NCI-H1930 (cell line): ENCODE measurements around the gene NUPR2.
A peak's percentile ranks its signal among the peaks of the same experiment; 100 is the strongest.
"Not testable (repeated sequence)": the region's sequence is repeated elsewhere in the genome, so short reads cannot be mapped to it uniquely, and the experiment has no call there.

Experiments used
- DNase-seq, 2 experiments: peaks; one replicate each; lab custom pipeline; 2025; lab: John Stamatoyannopoulos, UW

The NUPR2 gene

GRCh38 chr7:56115852-56116538 lies at the start of gene NUPR2:
TSS of gene NUPR2 (minus strand) at chr7:56116417. CDS start at chr7:56116314, 103 bp downstream.
- peak in 1 of 2 experiments; percentile 28 for DNase-seq

DNA sequence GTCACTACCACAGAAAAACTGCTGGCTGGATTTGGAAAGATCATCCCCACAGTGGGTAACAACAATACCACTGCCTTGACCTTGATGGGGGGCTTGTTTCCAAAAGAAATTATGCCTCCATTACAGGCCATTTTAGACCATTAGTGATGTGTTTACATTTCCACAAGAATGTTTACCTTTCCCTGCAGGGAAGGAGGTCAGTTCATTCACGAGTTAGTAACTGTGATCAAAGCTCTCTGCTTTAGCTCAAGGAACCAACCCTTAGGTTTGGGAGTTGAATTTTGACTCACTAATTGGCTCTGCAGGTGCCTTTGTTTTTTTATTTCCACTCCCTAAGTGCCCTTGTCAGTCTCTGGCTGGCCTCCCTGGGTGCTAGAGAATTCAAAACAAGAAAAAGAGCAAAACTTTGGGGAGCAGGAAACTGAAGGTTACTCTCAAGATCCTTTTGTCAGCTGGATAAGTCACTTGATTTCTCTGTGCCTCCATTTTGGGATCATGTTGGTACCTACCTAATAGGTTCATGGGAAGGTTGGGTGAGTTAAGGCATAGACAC lies 41.1 kb upstream of the NUPR2 start:
- DNase-seq, result peak; percentile 22 to 62

GRCh38 chr7:56131062-56131461 lies 14.8 kb upstream of the NUPR2 start:
- not testable (repeated sequence) for DNase-seq

GRCh38 chr7:56127241-56127975 lies 11.2 kb upstream of the NUPR2 start:
- no peak for DNase-seq

GRCh38 chr7:56125831-56126230 lies 9.6 kb upstream of the NUPR2 start:
- DNase-seq, result no peak

- DNase-seq, result no peak
Measured at GRCh38 chr7:56124981-56125380, 8.8 kb upstream of the NUPR2 start.

DNA sequence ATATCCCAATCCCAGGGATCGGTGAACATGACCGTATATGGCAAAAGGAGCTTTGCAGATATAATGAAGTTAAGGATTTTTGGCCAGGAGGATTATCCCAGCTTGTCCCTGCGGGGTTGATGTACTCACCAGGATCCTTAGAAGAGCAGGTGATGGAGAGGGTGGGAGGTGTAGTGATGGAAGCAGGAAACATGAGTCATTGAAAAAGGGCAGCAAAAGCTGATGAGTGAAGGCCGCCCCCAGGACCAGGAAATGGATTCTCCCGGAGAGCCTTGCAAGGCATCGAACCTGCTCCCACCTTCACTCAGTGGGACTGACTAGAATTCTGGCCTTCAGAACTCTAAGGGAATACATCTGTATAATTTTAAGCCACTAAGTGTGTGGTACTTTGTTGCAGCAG lies 5.2 kb upstream of the NUPR2 start:
- no peak for DNase-seq

DNA sequence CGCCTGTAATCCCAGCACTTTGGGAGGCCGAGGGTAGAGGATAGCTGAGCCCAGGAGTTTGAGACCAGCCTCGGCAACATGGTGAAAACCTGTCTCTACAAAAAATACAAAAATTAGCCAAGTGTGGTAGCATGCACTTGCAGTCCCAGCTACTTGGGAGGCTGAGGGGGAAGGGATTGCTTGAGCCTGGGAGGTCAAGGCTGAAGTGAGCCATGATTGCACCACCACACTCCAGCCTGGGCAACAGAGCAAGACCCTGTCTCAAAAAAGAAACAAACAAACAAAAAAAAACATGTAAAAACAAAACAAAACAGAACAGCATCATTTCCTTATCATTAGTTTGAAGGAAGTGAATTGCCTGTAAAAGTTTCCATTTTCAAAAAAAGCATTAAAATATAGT lies 4.0 kb downstream of the NUPR2 start:
- DNase-seq, result not testable (repeated sequence)

- no peak for DNase-seq
Measured at GRCh38 chr7:56110611-56111010, 5.6 kb downstream of the NUPR2 start.

- DNase-seq, result no peak
Measured at GRCh38 chr7:56107954-56108258, 8.3 kb downstream of the NUPR2 start.

GRCh38 chr7:56106108-56107073 lies 9.8 kb downstream of the NUPR2 start, which contains the start of gene CHCHD2:
TSS of gene CHCHD2 (minus strand) at chr7:56106476. CDS start at chr7:56106413, 63 bp downstream.
- DNase-seq, result peak; percentile 98 to 99

- DNase-seq, result no peak
Measured at GRCh38 chr7:56105508-56105907, 10.7 kb downstream of the NUPR2 start.

DNA sequence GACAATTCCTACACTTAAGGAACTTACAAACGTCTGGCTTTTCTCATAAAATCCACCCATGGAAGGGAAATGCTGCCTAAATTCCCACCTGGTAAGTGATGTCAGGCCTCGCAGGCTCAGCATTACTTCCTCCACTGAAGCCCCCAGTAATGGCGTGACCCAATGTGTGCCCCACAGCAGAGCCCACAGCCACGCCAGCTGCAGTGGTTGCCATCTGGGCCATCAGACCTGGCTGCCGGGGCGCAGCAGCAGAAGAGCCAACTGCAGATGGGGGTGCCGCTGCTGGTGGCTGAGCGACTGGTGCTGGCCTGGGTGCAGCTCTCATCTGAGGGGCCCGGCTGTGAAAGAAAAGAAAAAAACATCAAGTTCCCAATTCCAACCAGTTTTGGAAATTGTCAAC lies 12.1 kb downstream of the NUPR2 start:
- not testable (repeated sequence) for DNase-seq

DNA sequence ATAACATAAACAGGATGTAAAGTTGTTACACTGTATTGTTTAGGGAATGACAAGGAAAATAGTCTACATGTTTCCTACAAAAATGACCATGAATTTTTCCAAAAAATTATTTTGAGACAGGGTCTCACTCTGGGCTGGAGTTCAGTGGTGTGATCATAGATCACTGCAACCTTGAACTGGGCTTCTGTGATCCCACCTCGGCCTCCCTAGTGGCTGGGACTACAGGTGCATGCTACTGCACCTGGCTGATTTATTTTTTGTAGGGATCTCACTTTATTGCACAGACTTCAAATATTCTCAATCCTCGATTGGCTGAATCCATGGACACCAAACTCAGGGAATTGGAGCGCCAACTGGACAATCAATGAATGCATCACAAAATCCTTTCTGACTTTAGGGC lies 16.6 kb downstream of the NUPR2 start:
- DNase-seq, result no peak

DNA sequence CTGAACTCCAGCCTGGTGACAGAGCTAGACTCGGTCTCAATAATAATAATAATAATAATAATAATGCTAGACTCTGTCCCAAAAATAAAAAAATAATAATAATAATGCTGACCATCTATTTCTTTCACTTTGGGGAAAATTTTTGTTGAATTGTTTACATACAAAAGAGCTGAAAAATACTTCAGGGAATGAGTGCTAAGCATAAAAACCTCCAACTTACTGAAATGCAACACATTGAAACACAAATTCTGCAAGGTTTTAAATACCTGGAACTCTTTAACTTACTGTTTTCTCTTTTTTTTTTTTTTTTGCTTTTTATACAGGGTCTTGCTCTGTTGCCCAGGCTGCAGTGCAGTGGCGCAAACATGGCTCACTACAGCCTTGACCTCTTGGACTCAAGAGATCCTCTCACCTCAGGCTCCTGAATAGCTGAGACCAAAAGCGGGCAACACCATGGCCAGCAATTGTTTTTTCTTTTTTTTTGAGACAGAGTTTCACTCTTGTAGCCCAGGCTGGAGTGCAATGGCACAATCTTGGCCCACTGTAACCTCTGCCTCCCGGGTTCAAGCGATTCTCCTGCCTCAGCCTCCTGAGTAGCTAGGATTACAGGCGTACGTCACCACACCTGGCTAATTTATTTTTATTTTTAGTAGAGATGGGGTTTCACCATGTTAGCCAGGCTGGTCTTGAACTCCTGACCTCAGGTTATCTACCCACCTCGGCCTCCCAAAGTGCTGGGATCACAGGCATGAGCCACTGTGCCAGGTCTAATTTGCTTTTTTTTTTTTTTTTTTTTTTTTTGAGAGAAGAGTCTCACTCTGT lies 17.8 kb downstream of the NUPR2 start:
- DNase-seq, result not testable (repeated sequence)

- no peak for DNase-seq
Measured at GRCh38 chr7:56097700-56098099, 18.5 kb downstream of the NUPR2 start.

GRCh38 chr7:56092789-56093531 lies 23.3 kb downstream of the NUPR2 start, which contains the start of gene PHKG1:
TSS of gene PHKG1 (minus strand) at chr7:56092952. CDS start at chr7:56088941, 4,011 bp downstream.
- no peak for DNase-seq

- DNase-seq, result not testable (repeated sequence)
Measured at GRCh38 chr7:56092388-56092787, 23.8 kb downstream of the NUPR2 start.

DNA sequence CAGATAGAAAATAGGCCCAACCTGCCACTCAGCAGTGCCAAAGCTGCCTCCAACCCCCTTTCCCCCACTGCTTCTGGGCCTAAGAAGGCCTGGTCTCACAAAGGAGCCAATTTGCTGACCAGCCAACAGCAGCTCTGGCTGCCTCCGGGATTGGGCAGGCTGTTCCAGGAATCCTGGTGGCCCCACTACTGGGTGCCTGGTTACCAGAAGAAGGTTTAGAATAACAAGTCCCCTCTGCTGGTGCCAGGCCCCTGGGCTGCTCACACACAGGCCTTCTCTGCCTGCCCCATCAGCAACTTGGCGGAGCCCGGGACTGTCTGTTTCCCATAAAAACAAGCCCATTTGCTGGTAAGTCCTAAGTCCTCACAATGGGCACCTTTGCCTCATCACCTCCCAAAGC lies 24.6 kb downstream of the NUPR2 start:
- no peak for DNase-seq

DNA sequence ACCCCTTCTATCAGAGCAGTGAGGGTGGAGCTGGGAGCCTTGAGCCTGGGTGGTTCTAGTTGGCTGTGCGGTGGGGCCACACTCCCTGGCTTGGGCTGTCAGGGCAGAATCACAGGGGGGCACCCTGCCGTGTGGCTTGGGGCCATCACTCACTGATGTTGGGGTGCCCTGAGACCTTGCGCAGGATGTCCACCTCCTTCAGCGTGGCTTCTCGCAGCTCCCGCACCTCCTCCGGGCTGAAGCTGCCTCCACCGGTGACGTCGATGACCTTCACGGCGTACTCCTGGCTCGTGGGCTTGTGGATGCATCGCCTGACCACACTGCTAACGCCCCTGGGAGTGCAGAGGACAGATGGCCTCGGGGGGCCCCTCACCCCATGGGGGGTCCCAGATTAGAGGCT lies 28.8 kb downstream of the NUPR2 start:
- no peak for DNase-seq
